Parathyroid adenoma (tissue), 2 donors: ENCODE measurements around the gene SLC6A13.

Experiments used
- H2AFZ ChIP-seq: fragments of 300-600 bp; sonication (generic); one replicate; pipeline ENCODE4 v1.7.0; 2017; ENCODE audit warnings: antibody characterized with exemption, mild to moderate bottlenecking
- H3K27ac ChIP-seq: fragments of 300-600 bp; sonication (generic); one replicate; pipeline ENCODE4 v1.7.0; 2017
- H3K27me3 ChIP-seq: fragments of 300-600 bp; sonication (generic); one replicate; pipeline ENCODE4 v1.7.0; 2017; ENCODE audit warnings: low read length; ENCODE audit not compliant: control insufficient read depth, insufficient read depth
- H3K36me3 ChIP-seq: fragments of 300-600 bp; sonication (generic); one replicate; pipeline ENCODE4 v1.7.0; 2017; ENCODE audit warnings: low read length; ENCODE audit not compliant: control insufficient read depth, insufficient read depth
- H3K4me1 ChIP-seq: fragments of 300-600 bp; sonication (generic); one replicate; pipeline ENCODE4 v1.7.0; 2017; ENCODE audit warnings: control low read depth
- H3K4me2 ChIP-seq: fragments of 300-600 bp; sonication (generic); one replicate; pipeline ENCODE4 v1.7.0; 2017; ENCODE audit warnings: low read length
- H3K4me3 ChIP-seq: fragments of 300-600 bp; sonication (generic); one replicate; pipeline ENCODE4 v1.7.0; 2017; ENCODE audit warnings: low read depth, low read length
- H3K79me2 ChIP-seq: fragments of 300-600 bp; sonication (generic); one replicate; pipeline ENCODE4 v1.7.0; 2017; ENCODE audit warnings: control low read depth
- H3K9ac ChIP-seq: fragments of 300-600 bp; sonication (generic); one replicate; pipeline ENCODE4 v1.7.0; 2017; ENCODE audit warnings: mild to moderate bottlenecking
- H3K9me3 ChIP-seq: fragments of 300-600 bp; sonication (generic); one replicate; pipeline ENCODE4 v1.7.0; 2017; ENCODE audit warnings: low read length; ENCODE audit not compliant: control insufficient read depth
- TF ChIP-seq, protein P1 (sequence below): fragments of 300-600 bp; sonication (generic); IDR thresholded peaks from one replicate; pipeline ENCODE4 v1.7.0; 2017; ENCODE audit warnings: antibody characterized with exemption, mild to moderate bottlenecking
- donor health status: primary hyperparathyroidism.

The SLC6A13 gene

DNA sequence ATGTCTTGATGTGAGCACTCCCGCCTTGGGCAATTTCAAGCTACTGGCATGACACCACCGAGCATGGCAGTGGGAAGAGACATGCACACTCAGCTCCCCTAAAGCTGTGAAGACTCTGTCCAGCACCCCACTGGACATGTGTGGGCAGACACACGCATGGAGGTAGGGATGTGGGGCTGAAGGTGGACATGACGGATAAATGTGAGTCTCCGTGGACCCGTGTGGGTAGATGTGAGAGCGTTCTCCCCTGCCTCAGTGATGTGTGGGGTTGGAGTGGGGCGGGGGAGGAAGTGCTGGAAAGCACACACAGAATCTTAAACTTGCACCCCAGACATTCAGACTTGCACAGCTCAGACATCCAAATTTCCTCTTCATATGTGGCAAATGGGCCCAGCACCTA is 61.3 kb downstream of the SLC6A13 start:
- Histone ChIP-seq H3K4me1 (peaks cover 21% of the 10 kb centered on the region), H3K27ac (no peak overlapping the region), H3K4me3 (no peak overlapping the region), H3K9me3 (no peaks in the 10 kb centered on the region), H3K36me3 (no peaks in the 10 kb centered on the region), H3K27me3 (no peaks in the 10 kb centered on the region), H2AFZ (no peak overlapping the region), H3K4me2 (no peak overlapping the region), H3K9ac (no peak overlapping the region), H3K79me2 (no peaks in the 10 kb centered on the region)
- TF ChIP-seq, protein P1, sequence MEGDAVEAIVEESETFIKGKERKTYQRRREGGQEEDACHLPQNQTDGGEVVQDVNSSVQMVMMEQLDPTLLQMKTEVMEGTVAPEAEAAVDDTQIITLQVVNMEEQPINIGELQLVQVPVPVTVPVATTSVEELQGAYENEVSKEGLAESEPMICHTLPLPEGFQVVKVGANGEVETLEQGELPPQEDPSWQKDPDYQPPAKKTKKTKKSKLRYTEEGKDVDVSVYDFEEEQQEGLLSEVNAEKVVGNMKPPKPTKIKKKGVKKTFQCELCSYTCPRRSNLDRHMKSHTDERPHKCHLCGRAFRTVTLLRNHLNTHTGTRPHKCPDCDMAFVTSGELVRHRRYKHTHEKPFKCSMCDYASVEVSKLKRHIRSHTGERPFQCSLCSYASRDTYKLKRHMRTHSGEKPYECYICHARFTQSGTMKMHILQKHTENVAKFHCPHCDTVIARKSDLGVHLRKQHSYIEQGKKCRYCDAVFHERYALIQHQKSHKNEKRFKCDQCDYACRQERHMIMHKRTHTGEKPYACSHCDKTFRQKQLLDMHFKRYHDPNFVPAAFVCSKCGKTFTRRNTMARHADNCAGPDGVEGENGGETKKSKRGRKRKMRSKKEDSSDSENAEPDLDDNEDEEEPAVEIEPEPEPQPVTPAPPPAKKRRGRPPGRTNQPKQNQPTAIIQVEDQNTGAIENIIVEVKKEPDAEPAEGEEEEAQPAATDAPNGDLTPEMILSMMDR = no peak

DNA sequence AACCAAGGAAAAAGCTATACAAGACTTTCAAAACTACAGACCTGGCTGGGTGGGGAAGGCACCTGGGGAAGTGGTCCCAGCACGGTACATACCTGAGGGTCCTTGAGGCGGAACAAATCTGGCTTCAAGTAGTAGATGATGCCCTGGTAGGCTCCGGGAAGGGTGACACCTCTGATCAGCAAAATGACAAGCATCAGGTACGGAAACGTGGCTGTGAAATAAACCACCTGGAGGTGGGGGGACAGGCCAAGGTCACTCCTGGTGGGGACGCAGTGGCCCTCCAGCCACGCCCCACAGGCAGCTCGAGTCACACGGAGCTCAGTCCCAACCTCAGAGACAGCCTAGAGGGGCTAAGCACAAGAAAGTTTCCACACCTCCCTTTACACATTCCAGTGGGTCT is 63.9 kb downstream of the SLC6A13 start:
- Histone ChIP-seq H3K9me3 (no peaks in the 10 kb centered on the region), H3K27ac (no peak overlapping the region), H3K4me3 (no peak overlapping the region), H3K4me1 (peaks cover 14% of the 10 kb centered on the region), H3K79me2 (no peaks in the 10 kb centered on the region), H3K27me3 (no peaks in the 10 kb centered on the region), H3K4me2 (no peak overlapping the region), H2AFZ (no peak overlapping the region), H3K36me3 (no peaks in the 10 kb centered on the region), H3K9ac (no peak overlapping the region)
- TF ChIP-seq, protein P1 = no peak

DNA sequence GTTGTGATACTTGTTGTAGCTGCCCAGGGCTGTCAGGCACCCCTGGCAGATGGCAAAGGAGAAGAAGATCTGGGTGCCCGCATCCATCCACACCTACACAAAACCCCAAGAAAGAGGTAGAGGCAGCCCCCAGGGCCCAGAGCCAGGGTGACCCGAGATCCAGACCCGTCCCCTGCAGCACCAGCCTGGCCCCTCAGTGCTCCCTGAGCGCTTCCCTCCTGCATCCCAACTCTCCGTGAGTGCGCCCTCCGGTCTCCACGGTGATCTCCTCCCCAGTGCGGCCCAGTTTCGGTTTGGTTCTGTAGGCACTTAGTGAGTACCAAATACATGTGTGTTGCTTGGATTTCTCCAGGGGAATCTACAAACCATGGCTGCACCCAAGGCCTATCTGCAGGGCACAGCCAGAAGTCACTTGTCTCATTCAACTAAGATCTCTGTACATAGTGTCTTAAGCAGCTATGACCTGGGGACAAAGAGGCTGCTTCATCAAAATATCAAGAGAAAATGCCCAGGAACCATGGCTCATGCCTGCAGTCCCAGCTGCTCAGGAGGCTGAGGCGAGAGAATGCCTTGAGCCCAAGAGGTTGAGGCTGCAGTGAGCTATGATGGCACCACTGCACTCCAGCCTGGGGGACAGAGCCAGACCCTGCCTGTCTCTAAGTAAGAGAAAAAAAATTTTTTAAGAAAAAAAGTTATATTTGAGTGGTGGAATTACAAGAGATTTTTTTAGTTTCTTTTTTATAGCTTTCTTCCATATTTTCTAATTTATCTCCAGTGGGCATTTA is 64.5 kb downstream of the SLC6A13 start:
- Histone ChIP-seq H3K9me3 (no peaks in the 10 kb centered on the region), H3K36me3 (no peaks in the 10 kb centered on the region), H3K4me1 (peaks cover 14% of the 10 kb centered on the region), H3K4me2 (no peak overlapping the region), H3K4me3 (no peak overlapping the region), H3K27ac (no peak overlapping the region), H3K27me3 (no peaks in the 10 kb centered on the region), H2AFZ (no peak overlapping the region), H3K9ac (no peak overlapping the region), H3K79me2 (no peaks in the 10 kb centered on the region)
- TF ChIP-seq, protein P1 = no peak

DNA sequence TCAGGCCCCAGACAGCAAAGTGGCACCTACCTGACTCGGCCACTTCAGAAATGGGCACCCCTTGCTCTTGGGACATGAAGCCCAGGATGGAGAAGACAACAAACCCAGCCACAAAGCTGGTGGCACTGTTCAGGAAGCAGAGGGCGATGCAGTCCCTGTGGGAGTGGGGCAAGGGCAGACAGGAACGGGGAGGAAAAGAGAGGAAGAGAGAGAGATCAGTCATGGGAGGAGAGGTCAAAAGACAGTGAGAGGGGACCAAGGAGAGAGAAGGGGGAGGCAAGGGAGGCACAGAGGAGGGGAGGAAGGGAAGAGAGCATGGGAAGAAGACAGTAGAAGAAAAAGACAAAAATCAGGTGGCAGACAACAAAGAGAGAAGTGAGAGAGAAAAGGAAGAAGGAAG is 65.3 kb downstream of the SLC6A13 start:
- peaks cover 14% of the 10 kb centered on the region for H3K4me1 ChIP-seq
- TF ChIP-seq, protein P1 = no peak
- no peaks in the 10 kb centered on the region for H3K9me3 ChIP-seq
- no peaks in the 10 kb centered on the region for H3K79me2 ChIP-seq
- no peak overlapping the region for H3K4me3 ChIP-seq
- H3K27ac ChIP-seq = no peak overlapping the region
- H3K4me2 ChIP-seq = no peak overlapping the region
- no peak overlapping the region for H3K9ac ChIP-seq
- no peaks in the 10 kb centered on the region for H3K36me3 ChIP-seq
- H2AFZ ChIP-seq = no peak overlapping the region
- no peaks in the 10 kb centered on the region for H3K27me3 ChIP-seq

DNA sequence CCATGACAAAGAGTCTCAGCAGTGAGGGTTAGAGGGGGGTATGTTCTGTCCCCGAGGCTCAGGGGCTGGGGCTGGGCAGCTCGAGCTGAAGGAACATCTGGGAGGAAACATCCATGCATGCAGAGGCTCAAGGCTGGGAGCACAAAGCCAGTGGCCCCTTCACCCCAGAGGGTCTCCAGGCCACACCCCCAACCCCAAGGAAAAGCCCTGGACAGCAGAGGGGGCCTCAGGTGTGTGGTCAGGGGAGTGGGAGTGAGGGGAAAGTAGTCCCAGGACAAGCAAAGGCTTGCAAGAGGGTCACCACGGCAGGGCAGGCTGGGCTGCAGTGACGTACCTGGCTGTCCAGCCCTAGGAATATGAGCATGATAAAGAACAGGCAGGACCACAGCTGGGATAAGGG is 66.2 kb downstream of the SLC6A13 start:
- no peak overlapping the region for H2AFZ ChIP-seq
- H3K4me2 ChIP-seq = no peak overlapping the region
- no peaks in the 10 kb centered on the region for H3K27me3 ChIP-seq
- H3K4me3 ChIP-seq = no peak overlapping the region
- H3K27ac ChIP-seq = no peak overlapping the region
- no peaks in the 10 kb centered on the region for H3K79me2 ChIP-seq
- H3K9ac ChIP-seq = no peak overlapping the region
- peaks cover 11% of the 10 kb centered on the region for H3K4me1 ChIP-seq
- H3K9me3 ChIP-seq = no peaks in the 10 kb centered on the region
- H3K36me3 ChIP-seq = no peaks in the 10 kb centered on the region
- TF ChIP-seq, protein P1 = no peak
